HEK293 (cell line): ENCODE data around the gene PIK3CD.

ENCODE experiments used
- INSM2 ChIP-seq: fragments of 450-650 bp; formaldehyde crosslinking; IDR thresholded peaks from 2 replicates; pipeline ENCODE4 v1.5.1; 2016; ENCODE audit warnings: missing biosample characterization, missing genetic modification characterization
- OSR2 ChIP-seq: fragments of 450-650 bp; formaldehyde crosslinking; IDR thresholded peaks from 2 replicates; pipeline ENCODE4 v1.5.1; 2016; ENCODE audit warnings: missing biosample characterization, missing genetic modification characterization
- ZBTB20 ChIP-seq: fragments of 450-650 bp; formaldehyde crosslinking; IDR thresholded peaks from 2 replicates; pipeline ENCODE4 v1.5.1; 2016; ENCODE audit warnings: missing biosample characterization, missing genetic modification characterization
- ZBTB21 ChIP-seq: fragments of 450-650 bp; formaldehyde crosslinking; IDR thresholded peaks from 2 replicates; pipeline ENCODE4 v1.5.1; 2017; ENCODE audit warnings: missing biosample characterization, missing genetic modification characterization
- ZFP41 ChIP-seq: fragments of 450-650 bp; formaldehyde crosslinking; IDR thresholded peaks from 2 replicates; pipeline ENCODE4 v1.5.1; 2016; ENCODE audit warnings: missing biosample characterization, missing genetic modification characterization, borderline replicate concordance
- ZIC2 ChIP-seq: fragments of 450-650 bp; formaldehyde crosslinking; IDR thresholded peaks from 2 replicates; pipeline ENCODE4 v1.5.1; 2016; ENCODE audit warnings: missing biosample characterization, missing genetic modification characterization
- ZNF10 ChIP-seq: fragments of 450-650 bp; formaldehyde crosslinking; IDR thresholded peaks from 2 replicates; pipeline ENCODE4 v1.5.1; 2017; ENCODE audit warnings: missing biosample characterization, missing genetic modification characterization
- ZNF132 ChIP-seq: fragments of 450-650 bp; formaldehyde crosslinking; IDR thresholded peaks from 2 replicates; pipeline ENCODE4 v1.5.1; 2017; ENCODE audit warnings: missing biosample characterization, missing genetic modification characterization, borderline replicate concordance
- ZNF146 ChIP-seq: fragments of 450-650 bp; formaldehyde crosslinking; IDR thresholded peaks from 2 replicates; pipeline ENCODE4 v1.5.1; 2016; ENCODE audit warnings: missing biosample characterization, missing genetic modification characterization
- ZNF169 ChIP-seq: fragments of 450-650 bp; formaldehyde crosslinking; IDR thresholded peaks from 2 replicates; pipeline ENCODE4 v1.5.1; 2016; ENCODE audit warnings: missing biosample characterization, missing genetic modification characterization
- ZNF19 ChIP-seq: fragments of 450-650 bp; formaldehyde crosslinking; IDR thresholded peaks from 2 replicates; pipeline ENCODE4; 2016; ENCODE audit warnings: missing biosample characterization, missing genetic modification characterization, low read depth
- ZNF2 ChIP-seq: fragments of 450-650 bp; formaldehyde crosslinking; IDR thresholded peaks from 2 replicates; pipeline ENCODE4 v1.5.1; 2016; ENCODE audit warnings: missing biosample characterization, missing genetic modification characterization
- ZNF211 ChIP-seq: fragments of 450-650 bp; formaldehyde crosslinking; IDR thresholded peaks from 2 replicates; pipeline ENCODE4 v1.5.1; 2016; ENCODE audit warnings: low read depth, missing biosample characterization, missing genetic modification characterization
- ZNF23 ChIP-seq: fragments of 450-650 bp; formaldehyde crosslinking; IDR thresholded peaks from 2 replicates; pipeline ENCODE4 v1.5.1; 2016; ENCODE audit warnings: missing biosample characterization, missing genetic modification characterization, borderline replicate concordance
- ZNF24 ChIP-seq: fragments of 450-650 bp; formaldehyde crosslinking; IDR thresholded peaks from 2 replicates; pipeline ENCODE4 v1.5.1; 2016; ENCODE audit warnings: missing biosample characterization, missing genetic modification characterization
- ZNF335 ChIP-seq: fragments of 450-650 bp; formaldehyde crosslinking; conservative IDR thresholded peaks from 2 replicates; pipeline ENCODE4 v1.5.1; 2016; ENCODE audit warnings: missing biosample characterization, missing genetic modification characterization
- ZNF449 ChIP-seq: fragments of 450-650 bp; formaldehyde crosslinking; IDR thresholded peaks from 2 replicates; pipeline ENCODE4 v1.5.1; 2017; ENCODE audit warnings: missing biosample characterization, mild to moderate bottlenecking, missing genetic modification characterization, moderate library complexity
- ZNF488 ChIP-seq: fragments of 450-650 bp; formaldehyde crosslinking; IDR thresholded peaks from 2 replicates; pipeline ENCODE4 v1.5.1; 2016; ENCODE audit warnings: missing biosample characterization, missing genetic modification characterization
- ZNF544 ChIP-seq: fragments of 450-650 bp; formaldehyde crosslinking; IDR thresholded peaks from 2 replicates; pipeline ENCODE4 v1.5.0; 2017; ENCODE audit warnings: missing biosample characterization, missing genetic modification characterization
- ZNF549 ChIP-seq: fragments of 450-650 bp; IDR thresholded peaks from 2 replicates; pipeline ENCODE4 v1.5.1; 2018; ENCODE audit warnings: missing biosample characterization, missing genetic modification characterization, mild to moderate bottlenecking, inconsistent platforms, moderate library complexity
- ZNF571 ChIP-seq: fragments of 450-650 bp; formaldehyde crosslinking; IDR thresholded peaks from 2 replicates; pipeline ENCODE4 v1.5.0; 2017; ENCODE audit warnings: missing biosample characterization, missing genetic modification characterization
- ZNF626 ChIP-seq: fragments of 450-650 bp; sonication (Bioruptor Pico); formaldehyde crosslinking; IDR thresholded peaks from 2 replicates; pipeline ENCODE4 v1.5.1; 2018; ENCODE audit warnings: missing biosample characterization, missing genetic modification characterization, inconsistent platforms
- ZNF670 ChIP-seq: fragments of 450-650 bp; formaldehyde crosslinking; IDR thresholded peaks from 2 replicates; pipeline ENCODE4 v1.5.1; 2016; ENCODE audit warnings: missing biosample characterization, missing genetic modification characterization, low read depth
- ZNF677 ChIP-seq: fragments of 450-650 bp; IDR thresholded peaks from 2 replicates; pipeline ENCODE4 v1.5.0; 2018; ENCODE audit warnings: missing biosample characterization, mild to moderate bottlenecking, missing genetic modification characterization, moderate library complexity
- ZNF785 ChIP-seq: fragments of 450-650 bp; formaldehyde crosslinking; IDR thresholded peaks from 2 replicates; pipeline ENCODE4 v1.5.1; 2016; ENCODE audit warnings: missing biosample characterization, missing genetic modification characterization
- TF ChIP-seq, protein P1 (sequence below): fragments of 450-650 bp; formaldehyde crosslinking; IDR thresholded peaks from 2 replicates; pipeline ENCODE4 v1.5.1; 2017; ENCODE audit warnings: missing biosample characterization, missing genetic modification characterization
- TF ChIP-seq, protein P2 (sequence below): fragments of 450-650 bp; formaldehyde crosslinking; conservative IDR thresholded peaks from 2 replicates; pipeline ENCODE4 v1.5.1; 2016; ENCODE audit warnings: low read depth, missing biosample characterization, missing genetic modification characterization
- TF ChIP-seq, protein P3 (sequence below): fragments of 450-650 bp; formaldehyde crosslinking; IDR thresholded peaks from 2 replicates; pipeline ENCODE4 v1.5.1; 2016; ENCODE audit warnings: missing biosample characterization, missing genetic modification characterization, low read depth

Gene PIK3CD

DNA sequence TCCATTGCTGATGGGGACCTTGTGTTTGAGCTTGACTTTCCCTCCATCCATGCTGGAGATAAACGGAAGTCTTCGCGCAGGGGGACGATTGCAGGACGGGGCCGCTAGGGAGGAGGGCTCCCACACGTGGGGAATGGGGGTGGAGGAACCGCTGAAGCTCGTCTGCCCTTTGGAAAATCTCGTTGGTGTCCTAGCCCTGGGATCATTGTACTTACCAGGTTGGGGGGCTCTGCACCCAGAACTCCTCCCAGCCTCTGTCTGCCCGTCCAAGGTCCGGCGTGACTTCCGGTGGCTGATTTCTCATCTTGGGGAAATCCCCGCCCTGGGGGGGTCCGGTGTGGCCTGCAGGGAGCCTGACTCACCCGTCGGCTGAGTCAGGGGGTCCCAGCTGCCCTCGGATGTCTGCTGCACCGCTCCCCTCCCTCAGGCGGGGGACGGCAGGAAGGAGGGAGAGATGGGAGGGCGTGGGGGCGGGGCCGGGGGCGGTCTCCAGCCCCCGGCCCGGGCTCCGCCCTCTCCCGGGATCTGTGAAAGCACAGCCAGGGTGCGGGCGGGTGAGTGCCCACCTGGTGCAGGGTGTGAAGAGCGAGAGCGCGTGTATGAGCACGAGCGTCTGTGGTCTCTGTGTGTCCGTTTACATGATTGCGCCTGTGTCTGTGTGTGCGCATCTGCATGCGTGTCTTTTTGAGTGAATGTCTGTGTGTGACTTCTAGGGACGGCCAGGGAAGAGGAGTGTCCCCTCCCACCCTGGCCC is 35.8 kb downstream of the PIK3CD start (continued):
- TF ChIP-seq, protein P1, sequence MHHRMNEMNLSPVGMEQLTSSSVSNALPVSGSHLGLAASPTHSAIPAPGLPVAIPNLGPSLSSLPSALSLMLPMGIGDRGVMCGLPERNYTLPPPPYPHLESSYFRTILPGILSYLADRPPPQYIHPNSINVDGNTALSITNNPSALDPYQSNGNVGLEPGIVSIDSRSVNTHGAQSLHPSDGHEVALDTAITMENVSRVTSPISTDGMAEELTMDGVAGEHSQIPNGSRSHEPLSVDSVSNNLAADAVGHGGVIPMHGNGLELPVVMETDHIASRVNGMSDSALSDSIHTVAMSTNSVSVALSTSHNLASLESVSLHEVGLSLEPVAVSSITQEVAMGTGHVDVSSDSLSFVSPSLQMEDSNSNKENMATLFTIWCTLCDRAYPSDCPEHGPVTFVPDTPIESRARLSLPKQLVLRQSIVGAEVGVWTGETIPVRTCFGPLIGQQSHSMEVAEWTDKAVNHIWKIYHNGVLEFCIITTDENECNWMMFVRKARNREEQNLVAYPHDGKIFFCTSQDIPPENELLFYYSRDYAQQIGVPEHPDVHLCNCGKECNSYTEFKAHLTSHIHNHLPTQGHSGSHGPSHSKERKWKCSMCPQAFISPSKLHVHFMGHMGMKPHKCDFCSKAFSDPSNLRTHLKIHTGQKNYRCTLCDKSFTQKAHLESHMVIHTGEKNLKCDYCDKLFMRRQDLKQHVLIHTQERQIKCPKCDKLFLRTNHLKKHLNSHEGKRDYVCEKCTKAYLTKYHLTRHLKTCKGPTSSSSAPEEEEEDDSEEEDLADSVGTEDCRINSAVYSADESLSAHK (tag by site-specific recombination) = no peak
- TF ChIP-seq ZNF19 = no peak
- no peak for TF ChIP-seq ZNF670 (tag by site-specific recombination)
- no peak for TF ChIP-seq ZNF169 (tag by site-specific recombination)
- TF ChIP-seq INSM2 (tag by site-specific recombination) = no peak
- TF ChIP-seq ZNF2 = 0 out of 2 replicates have a peak, but pooled peaks have one; percentile 25
- TF ChIP-seq ZNF626 (tag by site-specific recombination) = no peak
- TF ChIP-seq ZNF211 (tag by site-specific recombination) = no peak
- TF ChIP-seq, protein P2, sequence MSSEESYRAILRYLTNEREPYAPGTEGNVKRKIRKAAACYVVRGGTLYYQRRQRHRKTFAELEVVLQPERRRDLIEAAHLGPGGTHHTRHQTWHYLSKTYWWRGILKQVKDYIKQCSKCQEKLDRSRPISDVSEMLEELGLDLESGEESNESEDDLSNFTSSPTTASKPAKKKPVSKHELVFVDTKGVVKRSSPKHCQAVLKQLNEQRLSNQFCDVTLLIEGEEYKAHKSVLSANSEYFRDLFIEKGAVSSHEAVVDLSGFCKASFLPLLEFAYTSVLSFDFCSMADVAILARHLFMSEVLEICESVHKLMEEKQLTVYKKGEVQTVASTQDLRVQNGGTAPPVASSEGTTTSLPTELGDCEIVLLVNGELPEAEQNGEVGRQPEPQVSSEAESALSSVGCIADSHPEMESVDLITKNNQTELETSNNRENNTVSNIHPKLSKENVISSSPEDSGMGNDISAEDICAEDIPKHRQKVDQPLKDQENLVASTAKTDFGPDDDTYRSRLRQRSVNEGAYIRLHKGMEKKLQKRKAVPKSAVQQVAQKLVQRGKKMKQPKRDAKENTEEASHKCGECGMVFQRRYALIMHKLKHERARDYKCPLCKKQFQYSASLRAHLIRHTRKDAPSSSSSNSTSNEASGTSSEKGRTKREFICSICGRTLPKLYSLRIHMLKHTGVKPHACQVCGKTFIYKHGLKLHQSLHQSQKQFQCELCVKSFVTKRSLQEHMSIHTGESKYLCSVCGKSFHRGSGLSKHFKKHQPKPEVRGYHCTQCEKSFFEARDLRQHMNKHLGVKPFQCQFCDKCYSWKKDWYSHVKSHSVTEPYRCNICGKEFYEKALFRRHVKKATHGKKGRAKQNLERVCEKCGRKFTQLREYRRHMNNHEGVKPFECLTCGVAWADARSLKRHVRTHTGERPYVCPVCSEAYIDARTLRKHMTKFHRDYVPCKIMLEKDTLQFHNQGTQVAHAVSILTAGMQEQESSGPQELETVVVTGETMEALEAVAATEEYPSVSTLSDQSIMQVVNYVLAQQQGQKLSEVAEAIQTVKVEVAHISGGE (tag by site-specific recombination) = peak; percentile 94
- no peak for TF ChIP-seq ZBTB21 (tag by site-specific recombination)
- no peak for TF ChIP-seq ZNF449
- no peak for TF ChIP-seq ZNF132 (tag by site-specific recombination)
- peak; percentile 37; the same call in 1 of the 2 replicates for TF ChIP-seq ZBTB20
- no peak for TF ChIP-seq ZNF677 (tag by site-specific recombination)
- TF ChIP-seq ZFP41 (tag by site-specific recombination) = no peak
- TF ChIP-seq, protein P3, sequence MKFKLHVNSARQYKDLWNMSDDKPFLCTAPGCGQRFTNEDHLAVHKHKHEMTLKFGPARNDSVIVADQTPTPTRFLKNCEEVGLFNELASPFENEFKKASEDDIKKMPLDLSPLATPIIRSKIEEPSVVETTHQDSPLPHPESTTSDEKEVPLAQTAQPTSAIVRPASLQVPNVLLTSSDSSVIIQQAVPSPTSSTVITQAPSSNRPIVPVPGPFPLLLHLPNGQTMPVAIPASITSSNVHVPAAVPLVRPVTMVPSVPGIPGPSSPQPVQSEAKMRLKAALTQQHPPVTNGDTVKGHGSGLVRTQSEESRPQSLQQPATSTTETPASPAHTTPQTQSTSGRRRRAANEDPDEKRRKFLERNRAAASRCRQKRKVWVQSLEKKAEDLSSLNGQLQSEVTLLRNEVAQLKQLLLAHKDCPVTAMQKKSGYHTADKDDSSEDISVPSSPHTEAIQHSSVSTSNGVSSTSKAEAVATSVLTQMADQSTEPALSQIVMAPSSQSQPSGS (tag by site-specific recombination) = no peak
- TF ChIP-seq ZNF544 (tag by site-specific recombination) = no peak
- no peak for TF ChIP-seq ZNF23
- no peak for TF ChIP-seq ZNF785
- TF ChIP-seq ZIC2 (tag by site-specific recombination) = peak; percentile 75
- no peak for TF ChIP-seq ZNF488
- no peak for TF ChIP-seq ZNF571 (tag by site-specific recombination)
- no peak for TF ChIP-seq ZNF24 (tag by site-specific recombination)
- peak; percentile 80 for TF ChIP-seq ZNF335
- TF ChIP-seq OSR2 (tag by site-specific recombination) = no peak
- no peak for TF ChIP-seq ZNF146 (tag by site-specific recombination)
- no peak for TF ChIP-seq ZNF549 (tag by site-specific recombination)
- no peak; the same call in 1 of the 2 replicates for TF ChIP-seq ZNF10 (tag by site-specific recombination)
